Colonic mucosa (tissue), 4 donors: ENCODE data around the gene SLC38A8. TPM values are rescaled to one million over a fixed set of nuclear protein-coding genes. Genes with fewer than 3 reads are reported as not detected.
A peak's percentile ranks its signal among the peaks of the same experiment; 100 is the strongest.

ENCODE experiments used
- DNase-seq: peaks from one replicate; pipeline ENCODE4 v3.0.0-alpha.2; 2020
- H3K27ac ChIP-seq: fragments of 200-600 bp; one replicate; pipeline ENCODE4 v1.8.0; 2021
- H3K27me3 ChIP-seq: fragments of 200-600 bp; one replicate; pipeline ENCODE4 v1.8.0; 2021
- H3K36me3 ChIP-seq: fragments of 200-600 bp; one replicate; pipeline ENCODE4 v1.8.0; 2021
- H3K4me1 ChIP-seq: fragments of 200-600 bp; one replicate; pipeline ENCODE4 v1.8.0; 2021; ENCODE audit warnings: mild to moderate bottlenecking
- H3K4me3 ChIP-seq: fragments of 200-600 bp; one replicate; pipeline ENCODE4 v1.8.0; 2021
- H3K9ac ChIP-seq, 2 donors: one replicate each; pipeline ENCODE4 v1.7.0; 2013; ENCODE audit warnings: control low read depth in 2 of 2, low read depth in 2 of 2, low read length in 2 of 2
- H3K9me3 ChIP-seq: fragments of 200-600 bp; one replicate; pipeline ENCODE4 v1.8.0; 2021
- intact Hi-C: fragments of 100-400 bp; cut with DNase I; formaldehyde crosslinking; loops from one replicate; pipeline ENCODE4 v1.14.1; 2022
- total RNA-seq, 2 donors: library from RNA; stranded (reverse); fragmentation: NEBNext Ultra II Directional in 1 of 2; extraction: Animal tissue kit (Norgen Biotek cat#: 25700) in 1 of 2; gene quantifications; one replicate each; pipeline ENCODE4 v1.2.1, GENCODE V29; 2021
- TF ChIP-seq, protein P1 (sequence below): fragments of 200-600 bp; IDR thresholded peaks from one replicate; pipeline ENCODE4 v1.8.0; 2022; ENCODE audit warnings: antibody characterized with exemption, mild to moderate bottlenecking
- donor health status: healthy.
- donor health status: DM: no; HTN: no; CAD: no.
- donor health status: DM: no; HTN: no; CAD: no.

SLC38A8 gene
- total RNA-seq, 2 donors from 2014 or later, result not detected

GRCh38 chr16:84087001-84087400, 44.4 kb upstream of the SLC38A8 start:
- no peak for DNase-seq
- Histone ChIP-seq H3K4me3 (no peak overlapping the region), H3K36me3 (peaks cover 15% of the 10 kb centered on the region), H3K9ac (no peak overlapping the region), H3K27me3 (no peaks in the 10 kb centered on the region), H3K27ac (no peak overlapping the region), H3K9me3 (no peaks in the 10 kb centered on the region), H3K4me1 (no peaks in the 10 kb centered on the region)
- TF ChIP-seq, protein P1, sequence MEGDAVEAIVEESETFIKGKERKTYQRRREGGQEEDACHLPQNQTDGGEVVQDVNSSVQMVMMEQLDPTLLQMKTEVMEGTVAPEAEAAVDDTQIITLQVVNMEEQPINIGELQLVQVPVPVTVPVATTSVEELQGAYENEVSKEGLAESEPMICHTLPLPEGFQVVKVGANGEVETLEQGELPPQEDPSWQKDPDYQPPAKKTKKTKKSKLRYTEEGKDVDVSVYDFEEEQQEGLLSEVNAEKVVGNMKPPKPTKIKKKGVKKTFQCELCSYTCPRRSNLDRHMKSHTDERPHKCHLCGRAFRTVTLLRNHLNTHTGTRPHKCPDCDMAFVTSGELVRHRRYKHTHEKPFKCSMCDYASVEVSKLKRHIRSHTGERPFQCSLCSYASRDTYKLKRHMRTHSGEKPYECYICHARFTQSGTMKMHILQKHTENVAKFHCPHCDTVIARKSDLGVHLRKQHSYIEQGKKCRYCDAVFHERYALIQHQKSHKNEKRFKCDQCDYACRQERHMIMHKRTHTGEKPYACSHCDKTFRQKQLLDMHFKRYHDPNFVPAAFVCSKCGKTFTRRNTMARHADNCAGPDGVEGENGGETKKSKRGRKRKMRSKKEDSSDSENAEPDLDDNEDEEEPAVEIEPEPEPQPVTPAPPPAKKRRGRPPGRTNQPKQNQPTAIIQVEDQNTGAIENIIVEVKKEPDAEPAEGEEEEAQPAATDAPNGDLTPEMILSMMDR, result no peak
- intact Hi-C loops, result no loop called here

GRCh38 chr16:84086341-84086740, 43.7 kb upstream of the SLC38A8 start:
- Histone ChIP-seq H3K9ac (no peak overlapping the region), H3K27ac (no peak overlapping the region), H3K4me1 (no peaks in the 10 kb centered on the region), H3K4me3 (no peak overlapping the region), H3K27me3 (no peaks in the 10 kb centered on the region), H3K36me3 (peaks cover 11% of the 10 kb centered on the region), H3K9me3 (no peaks in the 10 kb centered on the region)
- TF ChIP-seq, protein P1, result no peak
- intact Hi-C loops, result no loop called here
- DNase-seq, result no peak

DNA sequence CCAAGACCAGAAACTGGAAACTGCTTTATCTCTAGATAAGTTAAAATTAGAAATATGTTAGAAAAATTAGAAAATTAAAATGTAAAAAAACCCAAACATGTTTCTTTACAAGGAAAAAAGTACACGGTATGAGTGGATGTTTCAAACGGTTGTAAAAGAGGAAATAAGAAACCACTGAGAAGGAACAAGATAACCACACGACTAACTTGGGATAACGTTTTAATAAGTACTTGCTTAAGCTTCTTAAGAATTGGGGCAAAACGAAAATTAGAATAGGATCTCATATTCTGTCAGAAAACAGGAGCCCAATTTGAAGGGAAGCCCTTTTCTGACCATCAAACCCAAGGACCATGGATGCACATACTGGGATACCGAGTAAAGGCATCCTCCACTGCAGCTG, 43.2 kb upstream of the SLC38A8 start:
- H3K4me3 ChIP-seq, result no peak overlapping the region
- H3K27me3 ChIP-seq, result no peaks in the 10 kb centered on the region
- H3K27ac ChIP-seq, result no peak overlapping the region
- DNase-seq, result no peak
- no peak overlapping the region for H3K9ac ChIP-seq
- no peaks in the 10 kb centered on the region for H3K4me1 ChIP-seq
- no peaks in the 10 kb centered on the region for H3K9me3 ChIP-seq
- intact Hi-C loops, result loop anchor here (2.0 kb wide), 1 partner anchor 101 kb away; the partner anchor contains the start of gene TAF1C
- TF ChIP-seq, protein P1, result no peak
- H3K36me3 ChIP-seq, result peaks cover 8% of the 10 kb centered on the region

GRCh38 chr16:84085271-84085667, 42.7 kb upstream of the SLC38A8 start:
- H3K9me3 ChIP-seq, result no peaks in the 10 kb centered on the region
- no peaks in the 10 kb centered on the region for H3K27me3 ChIP-seq
- H3K36me3 ChIP-seq, result peaks cover 4% of the 10 kb centered on the region
- no peak overlapping the region for H3K27ac ChIP-seq
- intact Hi-C loops, result loop anchor here (2.0 kb wide), 1 partner anchor 102 kb away; the partner anchor contains the start of gene TAF1C
- H3K4me1 ChIP-seq, result no peaks in the 10 kb centered on the region
- H3K9ac ChIP-seq, result no peak overlapping the region
- TF ChIP-seq, protein P1, result no peak
- no peak for DNase-seq
- no peak overlapping the region for H3K4me3 ChIP-seq

- no peak overlapping the region for H3K27ac ChIP-seq
- TF ChIP-seq, protein P1, result peak; percentile 73
- peak; percentile 74 for DNase-seq
- no peaks in the 10 kb centered on the region for H3K4me1 ChIP-seq
- H3K4me3 ChIP-seq, result no peak overlapping the region
- no peak overlapping the region for H3K9ac ChIP-seq
- intact Hi-C loops, result loop anchor here (2.0 kb wide), 1 partner anchor 102 kb away; the partner anchor contains the start of gene TAF1C
- no peaks in the 10 kb centered on the region for H3K9me3 ChIP-seq
- H3K36me3 ChIP-seq, result peaks cover 4% of the 10 kb centered on the region
- no peaks in the 10 kb centered on the region for H3K27me3 ChIP-seq
Measured at GRCh38 chr16:84084570-84085270, 42.1 kb upstream of the SLC38A8 start.
